ENCODE data around the gene CSGALNACT2. TPM values are rescaled to one million over a fixed set of nuclear protein-coding genes. Genes with fewer than 3 reads are reported as not detected.

CSGALNACT2 gene
- 13.2 and 16.7 TPM in 2 replicates for total RNA-seq (2014; rRNA removed; shearing (Covaris generic))
- total RNA-seq (2022), result 33.6 and 38.8 TPM in 2 replicates
- percentile 93 among the genes with signal in this experiment for Bru-seq, nascent RNA
- percentile 90 among the genes with signal in this experiment for BruChase-seq, experiment 1, labeled RNA remaining after a 6-hour chase
- BruChase-seq, experiment 2, labeled RNA remaining after a 2-hour chase, result percentile 94 among the genes with signal in this experiment
- long read RNA-seq, transcript CSGALNACT2-201 (8 exons, 3,730 nt), result major isoform, 76 of 139 reads
- long read RNA-seq, partial matches to known transcripts, result 12 of 139 reads
- long read RNA-seq, other reads (novel, unspliced or antisense), result 51 of 139 reads

- intact Hi-C loops (cut with micrococcal nuclease; ENCODE audit: unreplicated experiment), result loop anchor here (2.0 to 10.0 kb wide), 3 partner anchors 259 to 583 kb away; partner anchors contain the start of gene ZNF33B
- Histone ChIP-seq H3K9me2 (ENCODE audit: insufficient read depth, low read length) (no peaks in the 10 kb centered on the region), H3K27ac (ENCODE audit: low read depth, low read length, poor library complexity, severe bottlenecking) (peak within 1 kb of the TSS; percentile 83), H3K4me2 (ENCODE audit: low read length) (peak within 1 kb of the TSS; percentile 89), H3K4me1 (ENCODE audit: insufficient read depth, low read length, poor library complexity, severe bottlenecking) (peaks cover 80% of the 10 kb centered on the region), H3K9me3 (ENCODE audit: low read length) (no peaks in the 10 kb centered on the region), H3K36me3 (ENCODE audit: insufficient read depth, low read length) (no peaks in the 10 kb centered on the region), H2AFZ (ENCODE audit: low read length) (peak within 1 kb of the TSS; percentile 46), H3K4me3 (ENCODE audit: low read depth, low read length, poor library complexity, severe bottlenecking) (peak within 1 kb of the TSS; percentile 92), H4K20me1 (ENCODE audit: insufficient read depth, low read length) (peaks cover 17% of the 10 kb centered on the region; the same call in 1 of the 2 replicates), H3K79me2 (ENCODE audit: insufficient read depth, low read depth, low read length) (peaks cover 60% of the 10 kb centered on the region)
- peak; percentile 93 for DNase-seq (ENCODE audit: low spot score)
- ChIA-PET CTCF (ENCODE audit: unreplicated experiment) (interaction anchor here (0.5 to 1.0 kb wide), 2 partner anchors 9 to 63 kb away, joined by 3 read pairs; no protein-coding TSS in a partner anchor), POLR2A (interaction anchor here (1.0 to 2.1 kb wide), 4 partner anchors 13 to 64 kb away, joined by 4 to 8 read pairs (median 6); no protein-coding TSS in a partner anchor)
- TF ChIP-seq, protein P1, sequence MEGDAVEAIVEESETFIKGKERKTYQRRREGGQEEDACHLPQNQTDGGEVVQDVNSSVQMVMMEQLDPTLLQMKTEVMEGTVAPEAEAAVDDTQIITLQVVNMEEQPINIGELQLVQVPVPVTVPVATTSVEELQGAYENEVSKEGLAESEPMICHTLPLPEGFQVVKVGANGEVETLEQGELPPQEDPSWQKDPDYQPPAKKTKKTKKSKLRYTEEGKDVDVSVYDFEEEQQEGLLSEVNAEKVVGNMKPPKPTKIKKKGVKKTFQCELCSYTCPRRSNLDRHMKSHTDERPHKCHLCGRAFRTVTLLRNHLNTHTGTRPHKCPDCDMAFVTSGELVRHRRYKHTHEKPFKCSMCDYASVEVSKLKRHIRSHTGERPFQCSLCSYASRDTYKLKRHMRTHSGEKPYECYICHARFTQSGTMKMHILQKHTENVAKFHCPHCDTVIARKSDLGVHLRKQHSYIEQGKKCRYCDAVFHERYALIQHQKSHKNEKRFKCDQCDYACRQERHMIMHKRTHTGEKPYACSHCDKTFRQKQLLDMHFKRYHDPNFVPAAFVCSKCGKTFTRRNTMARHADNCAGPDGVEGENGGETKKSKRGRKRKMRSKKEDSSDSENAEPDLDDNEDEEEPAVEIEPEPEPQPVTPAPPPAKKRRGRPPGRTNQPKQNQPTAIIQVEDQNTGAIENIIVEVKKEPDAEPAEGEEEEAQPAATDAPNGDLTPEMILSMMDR (conservative IDR thresholded peaks at IDR 0.05; ENCODE audit: low read length), result 0 out of 2 replicates have a peak, but pooled peaks have one; percentile 29
- no peak for TF ChIP-seq EZH2phosphoT487 (IDR thresholded peaks at IDR 0.05; ENCODE audit: borderline replicate concordance, low read depth, low read length)
- BruUV-seq (replicated peaks), result no TSS peak
Measured at GRCh38 chr10:43138021-43138756, at the start of gene CSGALNACT2. Gene CSGALNACT2, plus strand, starts transcription at chr10:43138445. Its CDS starts 16,705 bp downstream, at chr10:43155150.

GRCh38 chr10:43089519-43089918 lies 48.7 kb upstream of the CSGALNACT2 start:
- POLR2A ChIA-PET, result no interaction called here
- CTCF ChIA-PET (ENCODE audit: unreplicated experiment), result no interaction called here
- no peaks in the 10 kb centered on the region for H3K79me2 ChIP-seq (ENCODE audit: insufficient read depth, low read depth, low read length)
- no peak for TF ChIP-seq EZH2phosphoT487 (IDR thresholded peaks at IDR 0.05; ENCODE audit: borderline replicate concordance, low read depth, low read length)
- TF ChIP-seq, protein P1 (conservative IDR thresholded peaks at IDR 0.05; ENCODE audit: low read length), result no peak
- peaks cover 18% of the 10 kb centered on the region for H3K4me1 ChIP-seq (ENCODE audit: insufficient read depth, low read length, poor library complexity, severe bottlenecking)
- H3K27ac ChIP-seq (ENCODE audit: low read depth, low read length, poor library complexity, severe bottlenecking), result no peak overlapping the region
- no peaks in the 10 kb centered on the region for H3K9me3 ChIP-seq (ENCODE audit: low read length)
- no peaks in the 10 kb centered on the region for H4K20me1 ChIP-seq (ENCODE audit: insufficient read depth, low read length)
- intact Hi-C loops (cut with micrococcal nuclease; ENCODE audit: unreplicated experiment), result no loop called here
- no peak overlapping the region for H3K4me3 ChIP-seq (ENCODE audit: low read depth, low read length, poor library complexity, severe bottlenecking)
- no TSS peak for BruUV-seq (replicated peaks)
- no peaks in the 10 kb centered on the region for H3K36me3 ChIP-seq (ENCODE audit: insufficient read depth, low read length)
- no peak overlapping the region for H3K4me2 ChIP-seq (ENCODE audit: low read length)
- H2AFZ ChIP-seq (ENCODE audit: low read length), result no peak overlapping the region
- no peak for DNase-seq (ENCODE audit: low spot score)
- no peaks in the 10 kb centered on the region for H3K9me2 ChIP-seq (ENCODE audit: insufficient read depth, low read length)
